Neural cell (in vitro differentiated cells): ENCODE data around the gene WDSUB1.

ENCODE experiments used
- CTCF ChIP-seq: fragments of 450-650 bp; IDR thresholded peaks from 2 replicates; pipeline ENCODE4 v1.5.1; 2014; ENCODE audit warnings: antibody characterized with exemption, mild to moderate bottlenecking, moderate library complexity; ENCODE audit not compliant: poor library complexity, severe bottlenecking
- MXI1 ChIP-seq: fragments of 450-650 bp; conservative IDR thresholded peaks from 2 replicates; pipeline ENCODE4 v1.6.1; 2014; ENCODE audit warnings: antibody characterized with exemption, mild to moderate bottlenecking; ENCODE audit not compliant: poor library complexity, severe bottlenecking
- POLR2AphosphoS5 ChIP-seq: IDR thresholded peaks from 2 replicates; pipeline ENCODE4 v1.6.1; 2012
- REST ChIP-seq: IDR thresholded peaks from 2 replicates; pipeline ENCODE4 v1.6.1; 2012; ENCODE audit warnings: borderline replicate concordance

- TF ChIP-seq CTCF (no peak), POLR2AphosphoS5 (no peak), MXI1 (no peak), REST (no peak)
These were observed 36.4 kb downstream of the WDSUB1 start for GRCh38 chr2:159249990-159250715.
